ENCODE data around the gene RCSD1.

- TF ChIP-seq POLR2A (IDR thresholded peaks at IDR 0.05; ENCODE audit: low read depth, low read length) (no peak), POLR2AphosphoS5 (IDR thresholded peaks at IDR 0.05; ENCODE audit: low read depth, low read length) (no peak)
Observed at GRCh38 chr1:167694691-167695090, 64.7 kb downstream of the RCSD1 start.

All from GM12891 (cell line).